ENCODE measurements around the gene CLASP2.

DNA sequence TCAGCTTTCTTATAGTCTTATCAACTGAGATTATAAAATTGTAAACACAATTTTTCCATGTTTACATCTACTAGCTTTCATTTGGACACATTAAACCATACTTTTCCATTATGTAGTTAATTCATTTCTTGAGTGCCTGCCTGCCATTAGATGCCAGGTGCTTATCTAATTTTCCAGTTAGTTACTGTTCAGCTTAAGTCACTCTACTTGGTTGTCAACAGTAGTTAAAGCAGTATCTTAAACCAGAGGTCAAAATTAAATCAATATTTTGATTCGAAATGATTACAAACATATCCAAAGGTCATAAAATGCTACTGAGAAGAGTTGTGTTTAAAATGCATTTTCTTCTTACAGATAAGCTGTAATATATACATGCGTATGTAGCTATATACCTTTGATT lies 221.6 kb downstream of the CLASP2 start:
- TF ChIP-seq, protein P1, sequence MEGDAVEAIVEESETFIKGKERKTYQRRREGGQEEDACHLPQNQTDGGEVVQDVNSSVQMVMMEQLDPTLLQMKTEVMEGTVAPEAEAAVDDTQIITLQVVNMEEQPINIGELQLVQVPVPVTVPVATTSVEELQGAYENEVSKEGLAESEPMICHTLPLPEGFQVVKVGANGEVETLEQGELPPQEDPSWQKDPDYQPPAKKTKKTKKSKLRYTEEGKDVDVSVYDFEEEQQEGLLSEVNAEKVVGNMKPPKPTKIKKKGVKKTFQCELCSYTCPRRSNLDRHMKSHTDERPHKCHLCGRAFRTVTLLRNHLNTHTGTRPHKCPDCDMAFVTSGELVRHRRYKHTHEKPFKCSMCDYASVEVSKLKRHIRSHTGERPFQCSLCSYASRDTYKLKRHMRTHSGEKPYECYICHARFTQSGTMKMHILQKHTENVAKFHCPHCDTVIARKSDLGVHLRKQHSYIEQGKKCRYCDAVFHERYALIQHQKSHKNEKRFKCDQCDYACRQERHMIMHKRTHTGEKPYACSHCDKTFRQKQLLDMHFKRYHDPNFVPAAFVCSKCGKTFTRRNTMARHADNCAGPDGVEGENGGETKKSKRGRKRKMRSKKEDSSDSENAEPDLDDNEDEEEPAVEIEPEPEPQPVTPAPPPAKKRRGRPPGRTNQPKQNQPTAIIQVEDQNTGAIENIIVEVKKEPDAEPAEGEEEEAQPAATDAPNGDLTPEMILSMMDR (IDR thresholded peaks at IDR 0.05) = no peak
- no peak for TF ChIP-seq EP300 (IDR thresholded peaks at IDR 0.05)
